OCI-LY1 (cell line): ENCODE results near the gene MTHFD1L.

Experiments used
- H2AFZ ChIP-seq: fragments of 200-600 bp; sonication (generic), shearing (Covaris generic); 2 replicates; pipeline ENCODE4 v1.6.0; 2014; ENCODE audit warnings: antibody characterized with exemption, mild to moderate bottlenecking, low read length
- H3F3A ChIP-seq: fragments of 200-600 bp; sonication (generic), shearing (Covaris generic); 2 replicates; pipeline ENCODE4 v1.6.0; 2014; ENCODE audit warnings: mild to moderate bottlenecking, antibody characterized with exemption, low read length, moderate library complexity; ENCODE audit not compliant: insufficient read depth
- H3K27ac ChIP-seq: fragments of 200-600 bp; sonication (generic); 2 replicates; pipeline ENCODE4 v1.5.1; 2014; ENCODE audit warnings: low read length, mixed run types, mild to moderate bottlenecking, low read depth; ENCODE audit not compliant: poor library complexity, severe bottlenecking
- H3K27me3 ChIP-seq: fragments of 200-600 bp; sonication (generic); 2 replicates; pipeline ENCODE4 v1.6.0; 2014; ENCODE audit warnings: antibody characterized with exemption, mild to moderate bottlenecking, low read length, moderate library complexity; ENCODE audit not compliant: insufficient read depth
- H3K36me3 ChIP-seq: fragments of 200-600 bp; sonication (generic); 2 replicates; pipeline ENCODE4 v1.6.1; 2014; ENCODE audit warnings: mild to moderate bottlenecking, antibody characterized with exemption, low read length, moderate library complexity, mixed read lengths; ENCODE audit not compliant: insufficient read depth
- H3K4me1 ChIP-seq: fragments of 200-600 bp; sonication (generic); 2 replicates; pipeline ENCODE4 v1.5.1; 2014; ENCODE audit warnings: mild to moderate bottlenecking, low read length, moderate library complexity; ENCODE audit not compliant: insufficient read depth, severe bottlenecking
- H3K4me2 ChIP-seq: fragments of 200-600 bp; sonication (generic), shearing (Covaris generic); 2 replicates; pipeline ENCODE4 v1.6.1; 2014; ENCODE audit warnings: low read length
- H3K4me3 ChIP-seq: fragments of 200-600 bp; sonication (generic); 2 replicates; pipeline ENCODE4 v1.5.1; 2014; ENCODE audit warnings: low read length, low read depth, mild to moderate bottlenecking, mixed read lengths; ENCODE audit not compliant: poor library complexity, severe bottlenecking
- H3K79me2 ChIP-seq: fragments of 200-600 bp; shearing (Covaris generic); 2 replicates; pipeline ENCODE4 v1.6.1; 2016; ENCODE audit warnings: mixed run types, low read length, mixed read lengths; ENCODE audit not compliant: insufficient read depth
- H3K9ac ChIP-seq: fragments of 200-600 bp; sonication (generic), shearing (Covaris generic); 2 replicates; pipeline ENCODE4 v1.6.1; 2014; ENCODE audit warnings: mild to moderate bottlenecking, low read length, mixed read lengths
- H3K9me2 ChIP-seq: fragments of 200-600 bp; sonication (generic), shearing (Covaris generic); 2 replicates; pipeline ENCODE4 v1.6.1; 2014; ENCODE audit warnings: low read depth, mild to moderate bottlenecking, low read length, mixed read lengths
- H3K9me3 ChIP-seq: fragments of 200-600 bp; shearing (Covaris generic); 2 replicates; pipeline ENCODE4 v1.6.1; 2014; ENCODE audit warnings: low read length, mixed read lengths
- H4K20me1 ChIP-seq: fragments of 200-600 bp; sonication (generic), shearing (Covaris generic); 2 replicates; pipeline ENCODE4 v1.6.0; 2016; ENCODE audit warnings: mild to moderate bottlenecking, low read length; ENCODE audit not compliant: insufficient read depth
- CTCF ChIP-seq: fragments of 200-600 bp; sonication (generic), shearing (Covaris generic); IDR thresholded peaks from 2 replicates; pipeline ENCODE4 v1.5.1; 2017; ENCODE audit warnings: mild to moderate bottlenecking, antibody characterized with exemption, low read length, moderate library complexity, mixed read lengths
- EZH2 ChIP-seq: fragments of 200-600 bp; sonication (generic), shearing (Covaris generic); IDR thresholded peaks from 2 replicates; pipeline ENCODE4 v1.8.0; 2017; ENCODE audit warnings: borderline replicate concordance, mixed run types, mild to moderate bottlenecking, antibody characterized with exemption, low read length, moderate library complexity, mixed read lengths

Gene MTHFD1L

GRCh38 chr6:150876598-150876997 is 11.1 kb downstream of the MTHFD1L start:
- H3K4me3 ChIP-seq, result no peak overlapping the region
- H3K27ac ChIP-seq, result no peak overlapping the region
- no peak overlapping the region for H2AFZ ChIP-seq
- H3K27me3 ChIP-seq, result no peaks in the 10 kb centered on the region
- no peaks in the 10 kb centered on the region for H3K9me3 ChIP-seq
- TF ChIP-seq EZH2 (no peak), CTCF (no peak)
- H3K79me2 ChIP-seq, result peaks cover 20% of the 10 kb centered on the region
- no peaks in the 10 kb centered on the region for H4K20me1 ChIP-seq
- no peaks in the 10 kb centered on the region for H3F3A ChIP-seq
- no peaks in the 10 kb centered on the region for H3K4me1 ChIP-seq
- H3K9ac ChIP-seq, result no peak overlapping the region
- peaks cover 54% of the 10 kb centered on the region for H3K36me3 ChIP-seq
- H3K9me2 ChIP-seq, result no peaks in the 10 kb centered on the region
- no peak overlapping the region for H3K4me2 ChIP-seq

GRCh38 chr6:150877928-150878327 is 12.4 kb downstream of the MTHFD1L start:
- Histone ChIP-seq H3K9me3 (no peaks in the 10 kb centered on the region), H3K9me2 (no peaks in the 10 kb centered on the region), H3K79me2 (peaks cover 19% of the 10 kb centered on the region; the same call in 1 of the 2 replicates), H4K20me1 (no peaks in the 10 kb centered on the region), H3K9ac (no peak overlapping the region), H3K27ac (no peak overlapping the region), H2AFZ (no peak overlapping the region), H3K36me3 (peaks cover 56% of the 10 kb centered on the region), H3K4me1 (no peaks in the 10 kb centered on the region), H3K4me2 (no peak overlapping the region), H3K4me3 (no peak overlapping the region), H3K27me3 (no peaks in the 10 kb centered on the region), H3F3A (no peaks in the 10 kb centered on the region)
- no peak for TF ChIP-seq EZH2
- TF ChIP-seq CTCF, result no peak

GRCh38 chr6:150878347-150879213 is 13.1 kb downstream of the MTHFD1L start:
- peaks cover 63% of the 10 kb centered on the region for H3K36me3 ChIP-seq
- H3K4me1 ChIP-seq, result no peaks in the 10 kb centered on the region
- H3K9ac ChIP-seq, result no peak overlapping the region

More at GRCh38 chr6:150878347-150879213, 13.1 kb downstream of the MTHFD1L start:
- H3K27me3 ChIP-seq, result no peaks in the 10 kb centered on the region
- H3K27ac ChIP-seq, result no peak overlapping the region
- H3K9me3 ChIP-seq, result no peaks in the 10 kb centered on the region
- H3K9me2 ChIP-seq, result no peaks in the 10 kb centered on the region
- H4K20me1 ChIP-seq, result no peaks in the 10 kb centered on the region
- peaks cover 13% of the 10 kb centered on the region; the same call in 1 of the 2 replicates for H3K79me2 ChIP-seq
- H3K4me2 ChIP-seq, result no peak overlapping the region
- TF ChIP-seq CTCF (no peak), EZH2 (no peak)
- no peak overlapping the region for H3K4me3 ChIP-seq
- H2AFZ ChIP-seq, result no peak overlapping the region
- H3F3A ChIP-seq, result no peaks in the 10 kb centered on the region
